GM19468 (cell line): ENCODE results near the gene UNC13D.
"Not testable (repeated sequence)": the region's sequence is repeated elsewhere in the genome, so short reads cannot be mapped to it uniquely, and the experiment has no call there.

Experiments used
- ATAC-seq: cut with Tn5 transposase; IDR thresholded peaks from one replicate; pipeline ENCODE4 v1.9.1; 2021; ENCODE audit warnings: mild to moderate bottlenecking, moderate library complexity, moderate number of reproducible peaks; ENCODE audit not compliant: unreplicated experiment; ENCODE audit errors: extremely low read depth

Gene UNC13D

DNA sequence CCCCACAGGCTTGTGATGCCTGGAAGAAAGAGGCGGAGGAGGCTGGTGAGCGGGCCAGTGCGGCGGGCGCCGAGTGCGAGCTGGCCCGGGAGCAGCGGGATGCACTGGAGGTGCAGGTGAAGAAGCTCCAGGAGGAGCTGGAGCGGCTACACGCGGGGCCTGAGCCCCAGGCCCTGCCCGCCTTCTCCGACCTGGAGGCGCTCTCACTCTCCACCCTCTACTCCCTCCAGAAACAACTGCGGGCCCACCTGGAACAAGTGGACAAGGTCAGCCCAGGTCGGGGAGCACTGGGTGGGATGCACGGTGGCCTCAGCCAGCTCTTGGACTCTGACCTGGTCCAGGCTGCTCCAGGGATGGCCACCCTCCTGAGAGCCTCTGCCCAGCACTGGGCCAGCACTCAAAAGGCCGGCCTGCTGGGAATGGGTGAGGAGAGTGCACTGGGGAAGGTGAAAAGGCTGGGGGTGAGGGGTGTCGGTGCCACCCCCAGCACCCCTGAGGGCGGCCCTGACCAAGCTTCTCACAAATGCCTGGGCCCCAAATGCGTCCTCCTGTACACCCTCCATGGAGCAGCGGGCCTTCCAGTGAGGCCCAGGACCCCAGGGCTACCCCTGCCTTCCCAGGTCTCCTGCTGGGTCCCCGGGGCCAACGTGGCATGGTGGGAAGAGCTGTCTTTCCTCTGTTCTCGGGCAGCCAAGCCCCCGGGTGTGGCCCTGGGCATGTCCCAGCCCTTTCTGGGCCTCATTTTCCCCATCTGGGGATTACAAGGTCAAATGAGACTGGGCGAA is 20.8 kb downstream of the UNC13D start:
- no peak for ATAC-seq

DNA sequence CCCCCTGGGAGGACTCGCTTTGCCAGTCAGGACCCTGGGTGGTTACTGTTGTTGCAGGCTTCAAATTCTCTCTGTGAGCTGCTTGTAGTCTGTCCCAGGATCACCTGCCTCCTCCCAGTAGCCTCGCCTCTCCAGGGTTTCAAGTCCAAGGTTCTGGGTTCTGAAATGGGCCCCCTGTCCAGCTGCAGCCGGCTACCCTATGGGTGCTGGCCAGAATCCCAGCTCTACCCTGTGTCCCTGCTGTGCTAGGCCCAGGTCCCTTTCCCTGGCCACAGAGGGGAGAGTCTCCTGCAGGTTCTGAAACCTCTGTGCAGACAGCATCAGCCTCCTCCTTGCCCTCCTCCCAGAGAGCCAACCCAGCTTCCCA is 21.4 kb downstream of the UNC13D start:
- no peak for ATAC-seq

DNA sequence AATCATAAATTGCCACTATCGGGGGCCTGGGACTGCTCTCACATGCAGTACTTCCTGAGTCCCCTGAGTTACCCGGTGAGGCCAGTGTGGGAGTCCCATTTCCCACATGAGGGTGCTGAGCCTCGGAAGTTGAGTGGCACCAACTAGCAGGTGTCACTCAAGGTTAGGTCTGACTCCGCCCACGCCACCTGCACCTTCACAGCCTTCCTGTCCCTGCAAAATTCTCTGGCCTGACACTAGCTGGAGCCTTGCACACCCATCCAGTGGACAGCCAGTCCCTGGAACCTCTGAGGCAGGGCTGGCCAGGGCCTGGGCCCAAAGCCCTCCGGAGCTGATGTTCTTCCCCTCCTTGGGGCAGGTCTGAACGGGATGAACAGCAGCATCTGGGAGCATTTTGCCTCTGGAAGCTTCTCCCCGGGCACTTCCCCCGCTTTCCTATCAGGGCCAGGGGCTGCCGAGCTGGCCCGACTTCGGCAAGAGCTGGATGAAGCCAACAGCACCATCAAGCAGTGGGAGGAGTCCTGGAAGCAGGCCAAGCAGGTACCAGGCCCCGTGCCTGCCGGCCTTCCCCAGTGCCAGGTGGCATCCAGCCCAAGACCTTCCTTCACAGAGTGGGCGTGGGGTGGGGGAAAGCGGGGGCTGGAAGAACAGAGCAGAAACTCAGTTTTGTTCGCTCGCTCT is 21.9 kb downstream of the UNC13D start:
- ATAC-seq, result no peak

DNA sequence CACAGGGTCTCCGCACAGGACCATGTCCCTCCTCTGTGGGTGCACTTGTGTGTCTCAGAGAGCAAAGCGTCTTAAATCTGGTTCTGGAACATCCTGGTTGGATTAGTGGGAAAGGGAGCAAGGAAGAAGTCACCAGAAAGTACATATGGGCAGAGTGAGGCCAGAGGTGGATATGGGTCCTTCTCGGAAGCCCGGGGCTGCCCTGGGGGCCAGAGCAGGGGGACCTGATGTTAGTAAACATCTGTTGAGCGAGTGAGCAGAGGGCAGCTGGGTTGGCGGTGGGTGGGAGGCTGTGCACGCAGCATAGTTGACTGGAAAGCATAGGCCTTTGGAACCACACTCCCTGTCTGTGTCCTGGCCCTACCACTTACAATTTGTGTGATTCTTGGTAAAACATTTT is 22.7 kb downstream of the UNC13D start:
- ATAC-seq, result no peak

DNA sequence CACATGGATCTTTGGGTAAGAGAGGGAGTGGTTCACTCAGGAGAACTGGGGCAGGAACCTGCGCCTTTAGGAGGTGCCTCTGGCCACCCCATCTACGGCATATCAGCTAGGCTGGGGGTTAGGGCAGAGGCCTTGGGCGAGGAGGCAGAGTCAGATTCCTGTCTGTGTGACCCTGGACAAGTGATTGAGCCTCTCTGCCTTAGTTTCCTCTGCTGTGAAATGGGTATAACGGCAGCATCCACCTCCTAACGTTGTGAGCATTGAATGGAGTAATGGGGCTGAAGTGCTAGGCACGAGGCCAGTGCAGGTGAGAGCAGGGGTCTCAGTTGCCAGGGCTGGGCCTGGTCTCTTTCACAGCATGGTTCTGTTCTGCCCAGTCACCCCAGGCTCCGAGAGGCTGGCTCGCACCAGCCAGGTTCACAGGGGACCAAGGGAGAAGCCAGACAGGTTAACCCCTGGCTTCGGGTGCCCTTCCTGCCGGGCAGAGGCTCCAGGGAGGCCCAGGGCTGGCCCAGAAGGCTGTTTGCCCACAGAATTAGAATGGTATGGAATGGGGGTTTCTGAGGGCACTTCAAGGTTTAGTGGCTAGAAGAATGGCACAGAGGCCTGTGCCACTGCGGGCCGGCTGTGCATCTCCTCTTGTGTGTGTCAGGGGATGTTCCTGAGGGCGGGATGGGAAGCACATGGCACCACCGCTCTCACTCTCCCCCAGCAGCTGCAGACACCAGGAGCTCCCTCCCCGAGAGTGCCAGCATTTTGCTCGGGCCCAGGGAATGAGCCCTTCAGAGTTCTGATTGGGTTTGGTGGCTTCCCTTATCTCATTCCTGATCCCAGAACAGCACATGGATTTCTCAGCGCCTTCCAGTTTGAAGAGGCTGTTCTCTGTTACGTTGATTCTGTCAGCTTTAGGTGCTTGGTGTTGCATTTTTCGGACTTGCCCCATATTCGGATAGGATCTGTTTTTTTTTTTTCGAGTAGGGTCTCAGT is 23.8 kb downstream of the UNC13D start:
- ATAC-seq, result no peak

DNA sequence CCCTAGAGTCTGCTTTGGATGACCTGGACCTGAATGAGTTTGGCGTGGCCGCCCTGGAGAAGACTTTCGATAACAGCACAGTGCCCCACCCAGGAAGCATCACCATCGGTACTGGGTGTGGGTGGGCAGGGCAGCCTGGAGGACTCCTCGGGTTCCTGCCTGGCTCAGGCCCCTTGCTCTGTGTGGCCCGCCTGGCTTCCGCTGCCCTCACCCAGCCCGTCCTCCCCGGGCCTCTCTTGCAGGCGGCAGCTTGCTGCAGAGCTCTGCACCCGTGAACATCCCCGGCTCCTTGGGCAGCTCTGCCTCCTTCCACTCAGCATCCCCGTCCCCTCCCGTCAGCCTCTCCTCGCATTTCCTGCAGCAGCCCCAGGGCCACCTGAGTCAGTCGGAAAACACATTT is 24.5 kb downstream of the UNC13D start:
- no peak for ATAC-seq

DNA sequence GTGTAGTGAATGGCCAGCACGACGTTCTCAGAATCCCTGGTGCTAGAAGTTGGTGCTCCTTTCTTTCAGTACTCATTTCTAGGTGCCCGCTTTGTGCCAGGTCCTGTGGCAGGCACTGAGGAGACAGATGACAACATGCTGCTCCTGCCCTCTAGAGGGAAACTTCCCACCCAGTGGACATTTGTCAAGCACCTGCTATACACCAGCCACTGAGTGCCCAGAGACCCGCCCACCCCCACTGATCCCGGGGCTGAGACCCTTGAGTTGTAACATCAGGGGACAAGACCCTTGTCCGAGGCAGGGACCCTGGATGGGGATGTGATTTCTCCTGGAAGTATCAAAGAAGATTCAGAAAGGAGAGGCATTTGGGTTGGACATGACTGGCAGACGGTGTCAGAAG is 25.1 kb downstream of the UNC13D start:
- ATAC-seq, result no peak

DNA sequence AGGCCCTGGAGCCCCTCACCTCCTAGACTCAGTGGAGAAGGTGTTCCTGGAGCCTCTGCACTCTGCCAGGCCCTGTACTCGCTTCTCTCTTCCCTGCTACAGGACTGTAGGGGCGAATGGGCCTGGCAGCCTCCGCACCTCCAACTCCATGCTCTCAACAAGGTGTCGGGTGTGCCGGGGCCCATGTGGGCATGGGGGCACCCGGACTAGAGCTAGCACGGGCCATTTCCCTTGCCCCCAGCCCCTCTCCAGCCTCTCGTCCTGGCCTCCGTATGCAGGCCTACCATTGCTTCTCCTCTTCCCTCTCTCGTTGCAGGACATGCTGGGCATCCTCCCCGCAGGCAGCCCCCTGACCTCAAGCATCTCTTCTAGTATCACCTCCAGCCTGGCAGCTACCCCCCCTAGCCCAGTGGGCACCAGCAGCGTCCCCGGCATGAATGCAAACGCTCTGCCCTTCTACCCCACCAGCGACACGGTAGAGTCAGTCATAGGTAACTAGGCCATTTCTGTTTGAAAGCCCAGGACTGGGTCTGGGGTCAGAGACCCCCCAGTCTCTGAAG is 25.8 kb downstream of the UNC13D start:
- ATAC-seq, result no peak

DNA sequence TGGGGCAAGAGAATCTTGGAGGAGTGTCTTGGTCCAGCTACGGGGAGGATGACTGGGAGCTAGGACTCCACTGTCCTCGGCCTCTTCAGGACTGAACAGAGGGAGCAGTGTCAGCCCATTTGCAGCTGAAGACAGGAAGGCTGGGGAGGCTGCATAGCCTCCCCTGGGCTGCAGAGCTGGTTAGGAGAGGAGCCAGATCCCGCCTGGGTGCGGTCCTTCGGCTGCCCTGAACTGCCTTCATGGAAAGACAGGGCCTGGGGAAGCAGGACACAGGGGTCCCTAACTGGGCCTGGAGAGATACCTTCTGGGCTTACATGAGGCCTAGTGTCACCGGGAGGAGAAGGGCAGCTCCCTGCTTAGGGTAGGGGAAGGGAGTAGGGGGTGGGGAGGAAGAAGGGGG is 26.6 kb downstream of the UNC13D start:
- no peak for ATAC-seq

DNA sequence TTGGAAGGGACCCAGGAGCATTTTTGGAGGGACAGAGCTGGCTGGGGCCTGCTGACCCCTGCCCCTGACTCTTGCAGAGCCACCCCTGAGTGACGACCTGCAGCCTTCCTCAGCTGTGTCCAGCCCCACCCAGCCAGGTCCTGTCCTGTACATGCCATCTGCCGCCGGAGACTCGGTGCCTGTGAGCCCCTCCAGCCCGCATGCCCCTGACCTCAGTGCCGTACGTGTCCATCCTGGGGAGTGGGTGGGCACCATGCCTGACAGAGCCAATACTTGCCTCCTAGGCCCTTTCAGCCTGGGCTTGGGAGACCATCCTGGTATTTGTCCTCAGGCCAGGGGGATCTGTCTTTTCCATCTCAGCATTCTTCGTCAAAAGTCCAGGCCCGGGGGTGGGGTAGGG is 27.5 kb downstream of the UNC13D start:
- ATAC-seq, result no peak

DNA sequence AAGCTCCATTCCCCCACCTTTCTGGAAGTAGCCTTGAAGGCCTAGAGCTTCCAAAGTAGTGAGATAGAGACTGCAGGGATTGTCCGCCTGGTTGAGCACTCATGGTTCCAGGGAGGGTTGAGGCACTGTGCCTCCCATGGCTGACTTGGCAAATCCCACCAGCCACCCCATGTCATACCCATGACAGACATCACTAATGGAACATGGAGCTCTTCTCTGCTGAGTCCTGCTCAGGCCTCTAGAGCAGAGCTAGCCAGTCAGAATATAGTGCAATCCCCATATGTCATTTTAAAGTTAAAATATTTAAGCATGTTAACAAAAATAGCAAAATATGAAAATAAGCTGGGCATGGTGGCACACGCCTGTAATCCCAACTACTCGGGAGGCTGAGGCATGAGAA is 28.8 kb downstream of the UNC13D start:
- ATAC-seq, result no peak

DNA sequence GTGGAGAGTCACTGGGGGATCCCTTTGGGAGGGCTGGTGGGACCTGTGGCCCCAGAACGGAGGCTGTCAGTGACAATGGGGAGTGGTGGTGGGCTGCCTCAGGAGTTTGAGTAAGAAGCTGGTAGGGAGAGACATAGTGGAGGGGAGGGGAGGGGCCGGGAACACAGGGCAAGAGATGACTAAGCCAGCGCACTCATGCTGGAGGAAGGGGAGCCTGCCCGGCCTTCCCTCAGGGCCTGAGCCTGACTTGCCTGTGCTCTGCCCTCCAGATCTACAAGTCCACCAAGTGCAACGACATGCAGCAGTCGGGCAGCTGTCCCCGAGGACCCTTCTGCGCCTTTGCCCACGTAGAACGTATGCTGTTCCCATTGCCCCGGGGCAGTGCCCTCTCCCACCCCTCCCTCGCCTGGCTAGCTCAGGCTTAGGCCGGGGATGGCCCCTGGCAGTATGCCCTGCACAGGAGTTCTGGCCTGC is 29.3 kb downstream of the UNC13D start:
- ATAC-seq, result no peak

DNA sequence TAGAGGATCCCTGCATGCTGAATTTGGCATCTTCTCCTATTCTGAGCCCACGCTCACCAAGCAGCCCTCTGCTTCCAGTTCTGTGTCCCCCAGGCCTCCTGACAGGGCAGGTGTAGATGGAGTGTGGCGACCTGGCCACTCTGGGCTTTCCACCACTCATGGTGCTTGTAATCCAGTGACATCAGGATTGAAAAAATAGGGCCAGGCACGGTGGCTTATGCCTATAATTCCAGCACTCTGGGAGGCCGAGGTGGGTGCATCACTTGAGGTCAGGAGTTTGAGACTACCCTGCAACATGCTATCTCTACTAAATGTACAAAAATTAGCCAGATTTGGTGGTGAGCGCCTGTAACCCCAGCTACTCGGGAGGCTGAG is 30.2 kb downstream of the UNC13D start:
- ATAC-seq, result no peak

DNA sequence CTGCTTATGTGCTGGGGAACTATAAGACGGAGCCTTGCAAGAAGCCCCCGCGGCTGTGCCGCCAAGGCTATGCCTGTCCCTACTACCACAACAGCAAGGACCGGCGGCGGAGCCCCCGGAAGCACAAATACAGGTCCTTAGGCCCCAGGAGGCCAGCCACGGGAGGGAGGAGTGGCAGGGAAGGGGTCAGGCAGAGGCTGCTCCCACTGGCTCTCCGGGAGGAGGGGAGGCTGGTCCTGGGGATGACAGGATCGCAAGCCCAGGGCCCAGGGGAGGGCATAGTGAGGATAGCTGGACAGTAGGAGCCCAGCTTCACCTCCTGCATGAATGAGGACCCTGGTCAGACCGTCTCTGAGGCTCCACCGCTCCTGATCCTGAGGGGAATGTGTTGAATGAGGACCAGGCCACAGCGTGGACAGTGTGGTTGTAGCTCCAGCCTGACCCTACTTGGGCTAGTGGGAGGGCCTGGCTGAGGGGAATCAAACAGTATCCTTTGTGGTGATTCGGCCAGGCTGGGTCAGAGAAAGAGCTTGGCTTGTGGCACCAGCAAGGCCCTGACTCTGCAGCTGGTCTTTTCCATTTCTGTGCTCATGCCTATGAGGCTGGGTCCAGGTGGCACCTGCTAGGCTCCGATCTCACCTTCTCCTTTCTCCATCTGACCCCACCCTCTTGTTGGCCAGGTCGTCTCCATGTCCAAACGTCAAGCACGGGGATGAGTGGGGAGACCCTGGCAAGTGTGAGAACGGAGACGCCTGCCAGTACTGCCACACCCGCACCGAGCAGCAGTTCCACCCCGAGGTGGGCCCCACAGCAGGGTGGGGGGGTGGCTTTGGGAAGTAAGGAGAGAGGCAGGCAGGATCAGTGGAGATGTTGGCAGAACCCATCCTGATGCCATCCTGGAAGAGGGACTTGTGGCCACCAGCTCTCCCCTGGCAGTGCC is 30.9 kb downstream of the UNC13D start:
- no peak for ATAC-seq

DNA sequence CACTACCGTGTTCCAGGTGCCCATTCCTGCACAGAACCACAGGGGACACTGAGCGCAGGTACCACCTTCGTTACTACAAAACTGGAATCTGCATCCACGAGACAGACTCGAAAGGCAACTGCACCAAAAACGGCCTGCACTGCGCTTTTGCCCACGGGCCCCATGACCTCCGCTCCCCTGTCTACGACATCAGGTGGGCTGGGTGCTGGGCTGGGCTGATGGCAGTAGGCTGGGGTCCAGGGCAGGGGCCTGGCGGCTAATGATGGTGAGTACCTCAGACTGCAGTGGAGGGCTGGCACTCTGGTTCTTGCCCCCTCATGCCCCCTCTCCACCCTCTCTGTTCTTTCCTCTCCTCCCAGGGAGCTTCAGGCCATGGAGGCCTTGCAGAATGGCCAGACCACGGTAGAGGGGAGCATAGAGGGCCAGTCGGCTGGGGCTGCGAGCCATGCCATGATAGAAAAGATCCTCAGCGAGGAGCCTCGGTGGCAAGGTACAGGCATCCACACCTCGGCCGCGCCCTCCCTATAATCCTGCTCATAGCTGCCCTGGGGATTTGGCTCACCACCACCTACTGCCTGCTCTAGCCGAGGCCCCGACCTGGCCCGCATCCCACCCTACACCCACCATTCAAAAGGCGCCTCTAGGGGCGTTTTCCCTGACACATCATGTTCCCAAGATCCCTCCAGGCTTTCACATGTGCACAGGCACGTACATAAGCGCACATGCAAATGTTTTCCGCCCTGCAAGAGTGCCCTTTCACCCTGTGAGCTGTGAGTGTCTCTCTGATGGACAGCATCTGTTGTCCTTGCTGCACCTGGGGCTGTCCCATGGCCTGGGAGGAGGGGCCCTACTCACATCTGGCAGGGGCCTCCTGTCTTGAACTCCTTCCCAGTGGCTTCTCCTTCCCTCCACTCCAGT is 31.8 kb downstream of the UNC13D start:
- ATAC-seq, result no peak

DNA sequence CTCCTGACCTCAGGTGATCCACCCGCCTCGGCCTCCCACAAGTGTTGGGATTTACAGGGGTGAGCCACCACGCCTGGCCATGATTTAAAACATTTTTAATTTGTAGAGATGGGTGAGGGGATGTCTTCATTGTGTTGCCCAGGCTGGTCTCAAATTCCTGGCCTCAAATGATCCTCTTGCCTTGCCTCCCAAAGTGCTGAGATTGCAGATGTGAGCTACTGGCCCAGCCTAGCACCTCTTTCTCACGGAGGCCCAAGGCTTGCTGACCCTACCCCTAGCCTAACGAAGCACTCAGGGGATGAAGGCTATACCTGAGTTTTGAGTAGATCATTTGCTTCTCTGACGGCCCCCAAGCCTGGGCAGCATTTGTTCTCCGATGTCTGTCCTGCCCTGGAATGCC is 33.0 kb downstream of the UNC13D start:
- ATAC-seq, result no peak

DNA sequence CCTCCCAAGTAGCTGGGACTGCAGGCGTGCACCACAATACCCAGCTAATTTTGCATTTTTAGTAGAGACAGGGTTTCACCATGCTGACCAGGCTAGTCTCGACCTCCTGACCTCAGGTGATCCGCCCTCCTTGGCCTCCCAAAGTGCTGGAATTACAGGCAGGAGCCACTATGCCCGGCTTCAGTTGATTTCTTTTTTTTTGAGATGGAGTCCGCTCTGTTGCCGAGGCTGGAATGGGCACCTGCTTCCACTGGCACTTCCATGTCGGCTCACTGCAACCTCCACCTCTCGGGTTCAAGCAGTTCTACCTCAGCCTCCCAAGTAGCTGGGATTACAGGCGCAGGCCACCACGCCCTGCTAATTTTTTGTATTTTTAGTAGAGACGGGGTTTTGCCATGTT is 33.4 kb downstream of the UNC13D start:
- not testable (repeated sequence) for ATAC-seq

DNA sequence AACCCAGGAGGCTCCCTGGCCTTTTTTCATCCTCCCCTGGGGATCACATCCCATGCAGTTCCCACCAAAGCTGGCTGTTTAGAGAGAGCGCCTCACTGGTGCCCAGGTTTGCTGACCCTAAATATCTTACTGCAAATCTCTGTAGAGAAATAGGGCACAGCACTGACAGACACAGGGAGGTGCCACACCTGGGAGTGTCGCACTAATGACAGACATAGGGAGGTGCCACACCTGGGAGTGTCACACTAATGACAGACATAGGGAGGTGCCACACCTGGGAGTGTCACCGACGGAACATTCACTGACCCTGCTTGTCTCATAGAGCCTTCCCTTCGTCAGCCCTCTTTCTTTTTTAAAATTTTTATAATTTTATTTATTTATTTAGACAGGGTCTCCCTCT is 34.0 kb downstream of the UNC13D start:
- ATAC-seq, result no peak
